Activated naive CD4-positive, alpha-beta T cell (primary cell): ENCODE data around the gene TNFSF13.
A peak's percentile ranks its signal among the peaks of the same experiment; 100 is the strongest.

Source experiments
- DNase-seq, 4 experiments: peaks; one replicate each; lab custom pipeline; 2025; lab: John Stamatoyannopoulos, UW

TNFSF13 gene

GRCh38 chr17:7575481-7575883, 16.9 kb downstream of the TNFSF13 start:
- DNase-seq: no peak

GRCh38 chr17:7575959-7576358, 17.4 kb downstream of the TNFSF13 start:
- DNase-seq: no peak

DNA sequence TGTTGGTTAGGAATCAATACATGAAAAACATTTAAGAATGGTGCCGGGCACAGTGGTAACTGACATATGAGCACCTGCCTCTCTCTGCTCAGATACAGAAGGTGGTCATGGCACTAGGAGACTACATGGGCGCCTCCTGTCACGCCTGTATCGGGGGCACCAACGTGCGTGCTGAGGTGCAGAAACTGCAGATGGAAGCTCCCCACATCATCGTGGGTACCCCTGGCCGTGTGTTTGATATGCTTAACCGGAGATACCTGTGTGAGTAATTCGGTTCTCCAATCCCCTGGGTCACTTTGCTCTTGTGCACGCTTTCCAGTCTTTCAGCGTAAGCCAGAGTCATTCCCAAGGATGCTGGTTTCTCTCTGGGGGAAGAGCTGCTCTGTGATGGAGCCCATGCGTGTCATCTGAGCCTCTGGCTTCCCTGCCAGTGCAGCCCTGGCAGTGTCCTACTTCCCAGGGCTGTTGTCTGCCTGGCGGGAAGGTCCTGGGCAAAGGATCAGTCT, 17.9 kb downstream of the TNFSF13 start:
- no peak for DNase-seq

- no peak for DNase-seq
Measured at GRCh38 chr17:7577327-7578199, 19.0 kb downstream of the TNFSF13 start.

GRCh38 chr17:7579001-7579833, 20.7 kb downstream of the TNFSF13 start, which contains the start of gene CD68:
CD68 (plus strand) TSS chr17:7579638; CDS start chr17:7579678, 40 bp downstream.
- DNase-seq: no peak

DNA sequence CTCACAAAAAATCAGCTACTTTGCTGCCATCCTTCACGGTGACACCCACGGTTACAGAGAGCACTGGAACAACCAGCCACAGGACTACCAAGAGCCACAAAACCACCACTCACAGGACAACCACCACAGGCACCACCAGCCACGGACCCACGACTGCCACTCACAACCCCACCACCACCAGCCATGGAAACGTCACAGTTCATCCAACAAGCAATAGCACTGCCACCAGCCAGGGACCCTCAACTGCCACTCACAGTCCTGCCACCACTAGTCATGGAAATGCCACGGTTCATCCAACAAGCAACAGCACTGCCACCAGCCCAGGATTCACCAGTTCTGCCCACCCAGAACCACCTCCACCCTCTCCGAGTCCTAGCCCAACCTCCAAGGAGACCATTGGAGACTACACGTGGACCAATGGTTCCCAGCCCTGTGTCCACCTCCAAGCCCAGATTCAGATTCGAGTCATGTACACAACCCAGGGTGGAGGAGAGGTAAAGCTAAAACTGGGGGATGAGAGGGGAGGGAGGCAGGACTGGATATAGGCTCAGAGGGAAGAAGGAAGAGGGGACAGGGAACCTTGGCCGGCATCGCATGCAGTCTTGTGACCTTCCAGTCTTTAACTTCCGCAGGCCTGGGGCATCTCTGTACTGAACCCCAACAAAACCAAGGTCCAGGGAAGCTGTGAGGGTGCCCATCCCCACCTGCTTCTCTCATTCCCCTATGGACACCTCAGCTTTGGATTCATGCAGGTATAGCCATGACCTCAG, 21.5 kb downstream of the TNFSF13 start:
- no peak for DNase-seq

DNA sequence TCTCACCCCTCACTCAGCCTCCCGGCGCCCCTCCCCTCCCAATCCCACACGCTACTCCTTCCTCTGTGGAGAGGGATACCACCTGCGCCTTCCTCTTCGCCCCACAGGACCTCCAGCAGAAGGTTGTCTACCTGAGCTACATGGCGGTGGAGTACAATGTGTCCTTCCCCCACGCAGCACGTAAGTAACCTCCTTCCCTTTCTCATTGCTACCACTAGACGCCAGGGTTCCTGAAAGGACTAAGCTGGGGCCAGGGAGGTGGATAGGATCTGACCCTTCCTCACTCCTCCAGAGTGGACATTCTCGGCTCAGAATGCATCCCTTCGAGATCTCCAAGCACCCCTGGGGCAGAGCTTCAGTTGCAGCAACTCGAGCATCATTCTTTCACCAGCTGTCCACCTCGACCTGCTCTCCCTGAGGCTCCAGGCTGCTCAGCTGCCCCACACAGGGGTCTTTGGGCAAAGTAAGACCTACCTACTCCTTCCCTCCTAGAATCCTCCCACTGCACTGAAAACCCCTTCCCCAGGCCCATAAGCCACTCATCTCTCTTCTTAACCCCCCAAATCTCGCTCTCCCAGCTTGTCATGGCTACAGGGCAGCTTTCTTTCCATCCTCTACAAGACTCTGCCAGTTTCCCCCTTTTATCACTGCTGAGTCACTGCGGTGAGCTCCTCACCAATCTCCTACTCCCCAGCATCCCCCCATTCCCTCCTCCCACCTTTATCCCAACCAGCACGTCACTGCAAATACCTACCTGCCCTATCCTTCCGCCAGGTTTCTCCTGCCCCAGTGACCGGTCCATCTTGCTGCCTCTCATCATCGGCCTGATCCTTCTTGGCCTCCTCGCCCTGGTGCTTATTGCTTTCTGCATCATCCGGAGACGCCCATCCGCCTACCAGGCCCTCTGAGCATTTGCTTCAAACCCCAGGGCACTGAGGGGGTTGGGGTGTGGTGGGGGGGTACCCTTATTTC, 22.3 kb downstream of the TNFSF13 start:
- DNase-seq: no peak

- DNase-seq: no peak
Measured at GRCh38 chr17:7582396-7583252, 24.1 kb downstream of the TNFSF13 start.

DNA sequence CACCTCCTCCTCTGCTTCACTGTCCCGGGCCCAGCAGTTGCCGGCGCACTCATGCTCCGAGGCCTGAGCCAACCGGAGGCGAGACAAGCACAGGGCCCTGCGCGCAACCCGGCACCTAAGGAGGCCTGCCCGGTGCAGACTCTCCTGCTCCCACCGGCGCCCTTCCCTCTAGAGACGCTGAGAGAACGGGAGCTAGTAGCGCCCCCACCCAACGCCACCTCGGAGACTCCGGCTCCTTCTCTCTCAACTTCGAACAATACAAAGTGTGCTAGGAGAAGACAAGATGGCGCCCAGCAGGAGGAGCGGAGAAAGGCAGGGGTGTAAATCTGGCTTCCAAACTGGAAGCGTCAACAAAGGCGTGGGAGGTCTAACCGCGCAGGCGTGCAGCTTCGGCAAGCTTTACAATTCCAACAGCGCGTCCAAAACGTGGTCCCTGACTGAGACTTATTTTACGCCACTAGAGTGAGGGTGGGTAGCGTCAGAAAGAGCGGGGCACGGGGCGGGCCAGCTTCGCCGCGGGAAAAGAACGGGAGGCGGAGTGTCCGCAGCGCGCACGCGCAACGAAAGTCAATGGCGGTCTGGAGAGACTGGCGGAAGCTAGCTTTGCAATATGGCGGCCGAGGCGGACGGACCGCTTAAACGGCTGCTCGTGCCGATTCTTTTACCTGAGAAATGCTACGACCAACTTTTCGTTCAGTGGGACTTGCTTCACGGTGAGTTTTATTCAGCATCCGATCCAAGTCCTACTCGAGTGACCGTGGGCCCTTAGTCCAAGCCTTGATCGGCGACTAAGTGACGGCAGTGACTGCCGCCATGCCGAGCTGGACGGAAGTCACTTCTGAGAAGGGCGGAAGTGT, 24.9 kb downstream of the TNFSF13 start, which contains the start of gene MPDU1:
TSS of gene MPDU1 (plus strand) at position 600 of the 857 bp plus-strand sequence. CDS start at position 611, 11 bp downstream.
- DNase-seq: peak; percentile 85 to 93 (median 86)

DNA sequence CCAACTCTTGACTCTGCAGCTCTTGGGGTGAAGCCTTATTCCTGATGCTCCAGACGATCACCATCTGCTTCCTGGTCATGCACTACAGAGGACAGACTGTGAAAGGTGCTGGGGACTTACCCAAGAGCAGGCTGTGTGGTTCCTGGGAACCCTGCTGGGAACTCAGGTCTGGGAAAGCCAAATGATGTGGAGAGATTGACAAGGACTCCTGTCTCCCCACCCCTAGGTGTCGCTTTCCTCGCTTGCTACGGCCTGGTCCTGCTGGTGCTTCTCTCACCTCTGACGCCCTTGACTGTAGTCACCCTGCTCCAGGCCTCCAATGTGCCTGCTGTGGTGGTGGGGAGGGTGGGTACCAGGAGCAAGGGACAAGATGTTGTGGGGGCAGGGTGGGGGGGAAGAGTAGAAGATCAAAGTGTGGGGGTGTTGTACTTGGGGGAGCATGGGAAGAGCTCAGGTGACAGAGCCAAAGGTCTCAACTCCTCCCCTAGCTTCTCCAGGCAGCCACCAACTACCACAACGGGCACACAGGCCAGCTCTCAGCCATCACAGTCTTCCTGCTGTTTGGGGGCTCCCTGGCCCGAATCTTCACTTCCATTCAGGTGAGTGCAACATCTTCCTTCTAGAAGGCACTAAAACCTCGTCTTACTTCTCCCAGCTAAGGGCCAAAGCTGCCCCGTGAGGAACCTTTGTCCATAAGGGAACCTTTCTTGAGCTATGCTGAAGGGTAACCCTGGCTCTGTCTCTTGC, 28.3 kb downstream of the TNFSF13 start:
- no peak for DNase-seq

DNA sequence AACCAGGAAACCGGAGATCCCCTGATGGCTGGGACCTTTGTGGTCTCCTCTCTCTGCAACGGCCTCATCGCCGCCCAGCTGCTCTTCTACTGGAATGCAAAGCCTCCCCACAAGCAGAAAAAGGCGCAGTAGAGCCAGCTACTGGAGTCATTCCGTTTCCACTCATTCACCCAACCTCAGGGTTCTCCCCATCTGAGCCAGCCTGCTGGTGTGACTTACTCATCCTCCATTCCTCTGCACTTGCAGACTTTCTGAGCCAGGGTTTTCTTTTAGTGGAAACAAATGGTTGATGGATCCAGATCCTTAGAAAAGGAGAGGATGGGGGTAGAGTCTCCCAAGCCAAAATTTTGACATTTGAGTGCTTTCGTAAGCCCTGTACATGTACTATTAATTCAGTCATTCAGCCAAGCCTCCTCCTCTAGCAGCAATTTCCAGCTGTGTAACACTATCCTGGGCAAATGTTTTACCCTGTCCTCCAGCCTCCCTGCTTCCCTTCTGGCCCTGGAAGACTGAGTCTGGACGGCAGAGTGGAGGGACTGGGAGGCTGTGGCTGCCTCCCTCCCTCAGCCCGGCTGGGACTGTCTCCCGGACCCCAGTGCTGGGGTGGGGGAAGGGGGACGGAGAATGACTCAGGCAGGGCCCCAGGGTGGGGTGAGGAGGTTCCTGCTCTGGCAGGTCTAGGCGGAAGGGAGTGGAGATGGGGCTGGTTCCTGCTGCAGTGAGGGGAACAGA, 29.0 kb downstream of the TNFSF13 start:
- no peak for DNase-seq

GRCh38 chr17:7588553-7589203, 30.1 kb downstream of the TNFSF13 start:
- no peak for DNase-seq

DNA sequence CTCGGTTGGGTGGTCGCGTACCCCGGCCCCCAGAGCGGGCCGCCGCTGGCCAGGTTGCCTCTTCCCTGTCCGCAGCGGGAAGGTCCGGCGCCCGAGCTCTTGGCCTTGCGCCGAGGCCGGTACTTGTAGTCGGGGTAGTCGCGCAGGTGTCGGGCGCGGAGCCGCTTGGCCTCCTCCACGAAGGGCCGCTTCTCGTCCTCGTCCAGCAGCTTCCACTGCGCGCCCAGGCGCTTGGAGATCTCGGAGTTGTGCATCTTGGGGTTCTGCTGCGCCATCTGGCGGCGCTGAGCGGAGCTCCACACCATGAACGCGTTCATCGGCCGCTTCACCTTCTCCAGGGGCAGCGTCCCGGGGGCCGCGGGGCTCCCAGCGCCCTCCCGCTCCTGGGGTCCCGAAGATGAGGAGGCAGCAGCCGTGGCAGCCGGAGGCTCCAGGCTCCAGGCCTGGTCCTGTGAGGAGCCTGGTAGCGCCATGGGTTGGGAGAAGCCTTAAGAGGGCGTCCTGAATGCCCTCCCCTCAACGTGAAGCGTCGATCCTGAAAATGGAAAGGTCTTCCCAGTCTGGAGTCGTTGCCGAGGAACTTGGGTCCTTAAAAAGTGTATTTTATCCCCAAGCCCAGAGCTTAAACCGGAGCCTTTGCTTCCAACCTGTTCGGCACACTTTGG, 30.8 kb downstream of the TNFSF13 start:
- peak; percentile 25 to 62 (median 44) for DNase-seq

- no peak for DNase-seq
Measured at GRCh38 chr17:7589891-7590691, 31.5 kb downstream of the TNFSF13 start, which contains the start of gene SOX15. SOX15 (minus strand) TSS chr17:7590094; CDS start chr17:7589676, 418 bp downstream.

DNA sequence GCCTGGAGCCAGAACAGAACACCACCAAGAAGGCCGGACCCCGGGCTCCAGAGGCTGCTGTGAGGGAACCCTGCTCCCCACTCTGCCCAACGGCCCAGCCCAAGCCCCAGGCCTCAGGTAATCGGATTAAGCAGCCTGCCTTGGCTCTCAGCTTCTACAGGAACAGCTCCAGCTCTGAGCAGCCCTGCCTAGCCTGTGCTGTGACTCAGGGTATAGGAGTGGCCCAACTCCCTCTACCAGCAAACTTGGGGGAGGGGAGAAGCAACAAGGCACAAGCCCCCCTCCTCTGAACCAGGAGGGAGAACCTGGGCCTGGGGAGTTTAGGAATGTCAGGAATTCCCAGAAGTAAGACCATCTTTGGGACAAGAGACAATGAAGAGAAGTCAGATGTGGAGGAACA, 32.2 kb downstream of the TNFSF13 start:
- DNase-seq: no peak
